DMS153 treated with DMSO at 0.1 percent for 48 hours (cell line): ENCODE results near the gene TEDC2.

Experiments
- DNase-seq: peaks from one replicate; lab custom pipeline; 2025; ENCODE audit not compliant: unreplicated experiment; lab: John Stamatoyannopoulos, UW

The TEDC2 gene

GRCh38 chr16:2465653-2466415 lies 5.9 kb downstream of the TEDC2 start:
- DNase-seq: no peak

- DNase-seq: no peak
Observed at GRCh38 chr16:2466667-2467527, 7.0 kb downstream of the TEDC2 start.

- peak; percentile 73 for DNase-seq
Observed at GRCh38 chr16:2467528-2468232, 7.8 kb downstream of the TEDC2 start.

- DNase-seq: peak; percentile 76
Observed at GRCh38 chr16:2468233-2468724, 8.4 kb downstream of the TEDC2 start.

GRCh38 chr16:2468725-2469398 lies 9.0 kb downstream of the TEDC2 start:
- DNase-seq: peak; percentile 96

- DNase-seq: peak; percentile 36
Observed at GRCh38 chr16:2469399-2470233, 9.7 kb downstream of the TEDC2 start.

- no peak for DNase-seq
Observed at GRCh38 chr16:2470234-2470601, 10.3 kb downstream of the TEDC2 start.

- peak; percentile 32 for DNase-seq
Observed at GRCh38 chr16:2470603-2471015, 10.7 kb downstream of the TEDC2 start.

GRCh38 chr16:2471016-2471652 lies 11.2 kb downstream of the TEDC2 start, which contains the start of gene NTN3:
TSS of gene NTN3 (plus strand) at chr16:2471297. CDS start at chr16:2471702, 405 bp downstream.
- DNase-seq: no peak

- no peak for DNase-seq
Observed at GRCh38 chr16:2471653-2472487, 12.0 kb downstream of the TEDC2 start.

- no peak for DNase-seq
Observed at GRCh38 chr16:2472488-2472864, 12.6 kb downstream of the TEDC2 start.

GRCh38 chr16:2472885-2473445 lies 13.1 kb downstream of the TEDC2 start:
- no peak for DNase-seq

GRCh38 chr16:2473446-2473926 lies 13.6 kb downstream of the TEDC2 start:
- no peak for DNase-seq

GRCh38 chr16:2473999-2474876 lies 14.3 kb downstream of the TEDC2 start:
- no peak for DNase-seq

GRCh38 chr16:2474877-2475412 lies 15.0 kb downstream of the TEDC2 start, which contains the start of gene TBC1D24:
TSS of gene TBC1D24 (plus strand) at chr16:2475127. CDS start at chr16:2496149, 21,022 bp downstream.
- DNase-seq: peak; percentile 29
